Activated gamma-delta T cell treated with anti-CD3 and anti-CD28 coated beads, Interleukin-2, amount 50 U/mL, for 16 hours (primary cell): ENCODE results near the gene RHAG.
"Not testable (repeated sequence)": the region's sequence is repeated elsewhere in the genome, so short reads cannot be mapped to it uniquely, and the experiment has no call there.

Experiments used
- DNase-seq: peaks from one replicate; pipeline ENCODE4 v3.0.0-alpha.2; 2020; ENCODE audit warnings: low read depth

The RHAG gene

DNA sequence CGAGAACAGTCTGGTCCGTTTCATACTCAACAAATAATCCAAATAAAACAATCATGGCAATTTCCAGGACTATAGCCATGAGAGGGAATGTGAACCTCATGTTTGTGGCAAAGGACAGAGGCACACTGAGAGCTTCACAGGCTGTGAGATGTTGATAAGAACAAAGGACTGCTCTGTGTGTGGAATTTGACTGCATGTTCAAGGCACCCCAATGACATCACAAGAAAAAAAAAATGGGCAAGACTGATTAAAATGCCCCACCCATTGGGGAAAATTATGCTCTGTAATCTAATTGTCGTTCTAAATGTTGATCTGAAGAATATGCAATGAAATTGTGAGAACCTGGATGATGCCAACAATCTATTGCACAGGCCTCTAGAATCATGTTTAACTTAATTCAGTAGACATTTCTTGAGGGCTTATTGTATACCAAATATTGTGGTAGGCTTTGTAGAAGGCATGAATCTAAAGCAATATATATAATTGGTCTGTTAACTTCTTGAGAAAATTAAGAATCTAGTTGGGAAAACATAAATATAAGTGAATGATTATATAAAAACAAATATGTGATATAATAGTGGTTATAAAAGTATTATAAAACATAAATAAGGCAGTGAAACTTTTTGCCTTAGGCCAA, at the start of gene RHAG:
RHAG (minus strand) TSS at position 127 of the 637 bp plus-strand sequence; CDS start at position 100, 27 bp downstream.
- no peak for DNase-seq

DNA sequence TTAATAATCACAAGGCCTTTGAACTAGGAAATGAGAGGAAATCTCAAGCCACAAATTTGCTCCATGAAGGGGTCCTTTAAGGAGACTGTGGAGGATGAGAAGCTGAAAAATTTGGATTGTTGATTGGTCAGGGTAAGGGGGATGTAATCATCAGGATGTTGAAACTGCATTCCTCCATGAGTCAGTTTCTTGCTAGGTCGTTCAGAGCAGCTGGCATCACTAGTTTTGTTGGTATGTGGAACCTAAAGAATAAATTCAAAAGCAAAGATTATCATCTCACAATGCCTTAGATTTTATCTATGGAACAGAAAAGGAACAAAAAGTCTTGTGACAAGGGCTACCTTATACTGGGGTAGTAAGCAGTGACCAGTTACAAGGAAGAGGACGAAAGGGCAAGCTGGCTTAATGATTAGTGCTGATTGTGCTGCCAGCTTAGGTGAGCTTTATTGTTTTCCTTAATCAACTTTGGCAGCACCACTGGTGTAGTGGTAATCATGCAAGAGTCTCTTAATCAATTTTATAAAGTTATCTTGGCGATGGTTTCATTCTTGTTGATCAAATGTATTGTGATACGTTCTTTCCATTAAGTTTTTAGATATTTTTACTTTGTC, 40.1 kb upstream of the RHAG start:
- no peak for DNase-seq

DNA sequence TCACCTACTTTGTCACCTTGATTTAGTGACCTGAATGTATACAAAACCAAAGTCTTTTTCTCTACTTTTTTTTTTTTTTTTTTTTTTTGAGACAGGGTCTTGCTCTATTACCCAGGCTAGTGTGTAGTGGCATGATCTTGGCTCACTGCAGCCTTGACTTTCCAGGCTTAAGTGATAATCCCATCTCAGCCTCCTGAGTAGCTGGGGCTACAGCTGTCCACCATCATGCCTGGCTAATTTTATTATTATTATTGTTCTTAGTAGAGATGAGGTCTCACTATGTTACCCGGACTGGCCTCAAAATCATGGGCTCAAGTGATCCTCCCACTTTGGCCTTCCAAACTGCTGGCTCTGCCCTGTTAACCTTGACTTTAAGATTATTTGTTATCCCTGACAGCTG, 39.2 kb upstream of the RHAG start:
- DNase-seq = no peak

DNA sequence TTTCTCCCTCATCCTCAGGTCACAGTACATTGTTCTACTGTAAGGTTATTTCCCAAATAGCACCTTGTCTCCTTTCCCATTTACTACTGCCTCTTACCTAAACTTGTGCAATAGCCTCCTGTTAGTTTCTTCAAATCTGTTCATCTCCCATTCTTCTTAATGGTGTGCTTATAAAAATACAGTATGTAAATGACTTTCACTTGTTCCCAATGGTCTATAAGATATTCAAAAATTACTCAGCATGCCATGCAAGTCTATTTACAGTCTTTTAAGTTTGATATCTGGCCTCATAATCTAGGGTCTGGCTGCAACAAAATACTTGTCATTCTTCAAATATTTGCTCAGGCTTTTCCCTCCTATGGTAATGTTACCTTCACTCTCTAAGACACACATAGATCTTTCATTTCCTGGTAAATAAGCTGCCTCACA, 31.5 kb upstream of the RHAG start:
- DNase-seq = no peak

DNA sequence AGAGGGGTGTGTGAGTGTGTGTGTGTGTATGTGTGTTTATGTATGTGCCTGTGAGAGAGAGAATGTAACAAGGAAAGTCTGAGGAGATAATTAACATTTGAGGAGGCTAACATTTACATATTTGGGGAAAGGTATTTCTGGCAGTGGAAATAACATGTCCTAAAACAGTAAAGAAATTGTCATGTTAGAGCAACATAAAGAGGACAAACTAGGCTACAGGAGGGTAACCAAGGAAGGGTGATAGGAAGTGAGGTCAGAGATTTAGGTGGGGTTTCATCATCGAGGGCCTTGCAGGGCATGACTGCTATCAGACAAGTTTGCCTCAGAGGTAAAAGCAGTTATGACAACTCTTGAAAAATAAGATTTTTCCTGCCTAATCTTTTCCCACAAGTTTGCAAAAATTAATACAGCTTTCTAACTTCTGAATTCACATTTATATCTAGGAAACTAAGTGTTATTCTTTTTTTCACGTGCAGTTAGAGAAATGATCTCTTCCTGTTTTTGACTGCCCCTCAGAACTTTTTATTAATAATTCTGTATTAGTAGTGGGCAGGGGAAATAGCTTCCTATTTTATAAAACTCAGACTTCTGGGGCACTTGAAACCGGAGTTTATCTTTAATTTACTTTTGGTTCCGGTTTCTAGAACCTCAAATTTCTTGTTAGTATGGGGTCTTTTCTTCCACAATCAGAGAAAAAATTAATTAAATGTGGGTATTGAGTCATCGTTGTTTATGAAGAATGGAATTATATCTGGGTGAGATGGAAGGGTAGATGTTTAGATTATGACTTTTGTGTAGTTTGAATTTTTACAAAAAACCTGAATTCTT, 30.5 kb upstream of the RHAG start:
- DNase-seq = no peak

DNA sequence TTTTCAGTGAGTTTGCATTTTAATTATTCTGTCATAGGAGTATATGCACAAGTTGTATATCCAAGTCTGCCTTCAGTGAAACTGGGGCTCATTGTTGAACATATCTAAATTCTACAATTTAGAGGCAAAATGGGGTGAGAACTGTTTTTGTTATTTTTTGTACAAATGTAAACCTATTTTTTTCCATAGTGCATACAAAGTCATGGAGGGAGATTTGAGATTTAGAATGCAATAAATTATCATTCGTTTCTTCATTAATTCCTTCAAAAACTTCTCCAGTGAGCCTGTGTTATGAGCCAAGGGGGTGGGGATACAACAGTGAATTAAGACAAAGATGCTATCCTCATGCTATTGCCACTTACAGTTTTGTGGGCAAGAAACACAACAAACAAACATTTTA, 29.8 kb upstream of the RHAG start:
- DNase-seq = no peak

DNA sequence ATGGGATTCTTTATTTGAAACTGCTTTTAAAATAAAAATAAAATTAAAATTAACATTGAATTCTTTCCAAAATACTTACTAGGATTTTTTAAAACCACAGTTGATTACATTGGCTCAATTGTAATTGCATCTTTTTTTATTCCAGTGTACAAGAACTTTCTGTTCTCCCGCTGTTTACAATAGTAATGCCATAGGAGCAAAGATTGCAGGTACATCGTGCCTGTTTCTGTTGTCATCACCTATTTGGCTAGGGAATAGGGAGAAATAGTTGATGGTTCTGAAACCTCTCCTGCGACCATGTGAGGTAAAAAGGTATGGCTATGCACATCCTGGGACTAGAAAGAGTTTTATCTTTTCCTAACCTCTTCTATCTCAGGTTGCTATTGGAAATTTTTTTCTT, 28.2 kb upstream of the RHAG start:
- DNase-seq = no peak

DNA sequence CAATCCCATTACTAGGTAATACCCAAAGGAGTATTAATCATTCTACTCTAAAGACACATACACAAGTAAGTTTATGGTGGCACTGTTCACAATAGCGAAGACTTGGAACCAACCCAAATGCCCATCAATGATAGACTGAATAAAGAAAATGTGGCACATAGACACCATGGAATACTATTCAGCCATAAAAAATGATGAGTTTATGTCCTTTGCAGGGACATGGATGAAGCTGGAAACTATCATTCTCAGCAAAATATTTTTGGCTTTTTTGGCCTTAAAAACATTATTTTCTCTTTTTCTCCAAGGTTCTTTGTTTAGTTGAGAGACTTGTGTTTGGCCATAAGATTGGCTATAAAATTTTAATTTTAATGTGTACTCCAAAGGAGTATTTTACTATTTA, 27.4 kb upstream of the RHAG start:
- DNase-seq = not testable (repeated sequence)

DNA sequence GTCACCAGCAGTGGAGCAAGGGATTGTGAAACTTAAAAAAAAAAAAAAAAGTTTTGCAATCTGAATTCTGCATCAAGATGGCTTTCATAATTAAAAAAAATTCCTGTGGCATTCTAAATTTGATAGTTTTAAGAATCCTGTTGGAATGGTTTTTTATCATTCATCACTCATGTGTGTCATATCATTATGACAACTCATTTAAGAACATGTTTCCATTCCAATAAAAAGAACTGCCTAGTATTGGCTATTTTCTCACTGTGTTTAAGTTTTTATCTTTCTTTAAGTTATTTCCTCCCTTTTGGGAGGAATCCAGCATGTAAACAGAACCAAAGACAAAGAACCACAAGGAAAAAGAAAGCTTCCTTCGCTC, 26.2 kb upstream of the RHAG start:
- DNase-seq = no peak

DNA sequence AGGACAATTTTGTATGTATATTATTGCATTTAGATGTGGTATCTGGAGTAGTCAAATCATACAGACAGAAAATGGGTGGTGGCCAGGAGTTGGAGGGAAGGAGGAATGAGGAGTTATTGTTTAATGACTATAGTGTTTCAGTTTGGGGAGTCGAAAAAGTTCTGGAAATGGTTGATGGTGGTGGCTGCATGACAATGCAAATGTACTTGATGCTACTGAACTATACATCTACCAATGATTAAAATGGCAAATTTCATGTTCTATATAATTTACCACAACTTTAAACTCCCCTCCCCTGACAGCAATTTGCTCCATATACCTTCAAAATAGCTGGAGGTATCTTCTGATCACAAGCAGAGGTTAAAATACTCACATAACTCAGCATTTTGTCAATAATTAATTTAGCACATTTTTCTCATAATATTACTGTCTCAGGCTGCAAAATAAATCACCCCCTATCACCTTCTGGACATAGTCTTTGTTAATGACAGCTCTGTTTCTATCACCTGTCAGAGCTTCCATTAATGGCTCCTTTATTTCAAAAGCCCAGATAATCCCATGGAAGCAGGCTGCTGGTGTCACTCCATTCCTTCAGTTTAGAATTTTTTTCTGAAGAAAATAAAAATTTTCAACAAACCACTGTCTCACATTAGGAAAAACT, 25.7 kb upstream of the RHAG start:
- no peak for DNase-seq

DNA sequence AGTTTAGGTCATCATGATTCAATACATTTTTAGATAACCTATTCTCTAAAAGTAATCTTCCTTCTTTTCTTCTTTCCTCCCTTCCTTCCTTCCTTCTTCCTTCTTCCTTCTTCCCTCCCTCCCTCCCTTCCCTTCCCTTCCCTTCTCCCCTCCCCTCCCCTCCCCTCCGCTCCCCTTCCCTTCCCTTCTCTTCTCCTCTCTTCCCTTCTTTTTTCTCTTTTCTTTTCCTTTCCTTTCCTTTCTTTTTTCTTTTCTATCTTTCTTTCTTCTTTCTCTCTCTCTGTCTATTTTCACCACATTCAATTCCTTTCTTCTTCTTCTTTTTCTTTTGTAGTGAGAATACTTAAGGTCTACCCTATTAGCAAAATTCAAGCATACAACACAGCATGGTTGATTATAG, 17.3 kb upstream of the RHAG start:
- no peak for DNase-seq

DNA sequence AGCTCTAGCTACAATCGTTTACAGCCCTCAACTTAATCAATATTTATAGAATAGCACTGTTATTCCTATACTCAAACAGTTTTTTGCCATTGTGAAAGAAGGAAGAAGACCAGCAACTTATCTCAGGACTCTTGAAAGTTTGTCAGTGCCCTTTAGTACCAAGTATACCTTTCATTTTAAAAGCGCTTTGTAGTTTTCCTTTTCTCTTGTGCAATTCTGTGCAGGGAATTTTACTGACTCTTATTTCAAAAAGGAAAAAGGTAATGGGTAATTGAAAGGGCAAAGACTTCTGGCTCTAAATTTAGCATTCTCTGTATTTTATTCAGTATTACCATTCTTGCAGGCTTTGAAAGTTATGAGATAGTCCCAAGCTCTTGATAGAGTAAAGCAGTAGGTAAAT, 16.8 kb upstream of the RHAG start:
- no peak for DNase-seq

DNA sequence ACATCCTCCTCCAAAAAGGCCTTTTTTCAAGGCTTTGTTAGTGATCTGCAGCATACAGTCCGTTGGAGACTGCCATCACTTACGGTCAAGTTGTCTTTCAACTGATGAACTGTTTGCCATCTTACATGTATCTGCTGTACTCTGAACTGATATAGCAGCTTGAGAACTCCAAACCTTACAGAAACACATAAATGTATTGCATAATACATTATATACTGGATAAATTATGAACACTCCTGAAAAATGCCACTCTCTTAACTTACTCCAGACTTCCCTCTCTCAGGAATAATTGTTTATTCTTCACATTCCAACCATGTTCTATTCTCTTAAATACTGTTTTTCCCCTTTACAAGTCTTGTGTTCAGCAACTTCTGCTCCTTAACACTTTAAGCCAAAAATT, 14.6 kb upstream of the RHAG start:
- no peak for DNase-seq

DNA sequence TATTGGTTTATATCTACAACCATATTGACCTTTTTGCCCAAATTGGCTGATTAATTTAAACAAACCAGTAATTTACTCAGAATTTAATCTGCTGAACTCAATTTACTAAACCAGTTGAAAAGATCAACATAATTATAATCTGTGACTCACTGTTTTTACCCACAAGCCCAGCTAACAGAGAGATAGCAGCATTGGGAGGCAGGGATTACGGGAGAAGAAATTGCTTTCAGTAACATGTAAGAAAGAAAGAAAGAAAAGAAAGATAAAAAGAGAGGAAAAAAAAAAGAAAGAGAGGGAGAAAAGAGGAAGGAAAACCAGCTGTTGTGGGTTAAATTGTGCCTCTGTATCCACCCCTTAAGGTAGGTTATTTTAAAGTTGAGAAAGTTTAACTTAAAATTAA, 13.3 kb upstream of the RHAG start:
- no peak for DNase-seq

DNA sequence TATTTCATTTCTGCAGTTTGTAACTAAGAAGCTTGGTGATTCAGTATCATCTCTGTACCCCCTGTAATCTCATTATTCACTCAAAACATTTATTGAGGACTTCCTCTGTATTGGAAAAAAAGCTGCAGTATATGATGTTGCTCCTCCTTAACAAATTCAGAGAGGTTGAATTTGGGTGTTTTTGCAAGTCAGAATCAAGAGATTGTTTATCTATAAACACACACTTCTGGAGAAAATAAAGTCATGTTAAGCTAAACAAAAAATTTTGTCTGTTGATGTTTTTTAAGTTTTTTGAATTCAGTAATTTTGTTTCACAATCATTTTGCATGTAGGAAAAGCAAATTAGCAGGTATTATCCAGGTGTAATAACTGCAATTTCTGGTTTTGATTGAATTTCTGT, 11.4 kb upstream of the RHAG start:
- DNase-seq = no peak

DNA sequence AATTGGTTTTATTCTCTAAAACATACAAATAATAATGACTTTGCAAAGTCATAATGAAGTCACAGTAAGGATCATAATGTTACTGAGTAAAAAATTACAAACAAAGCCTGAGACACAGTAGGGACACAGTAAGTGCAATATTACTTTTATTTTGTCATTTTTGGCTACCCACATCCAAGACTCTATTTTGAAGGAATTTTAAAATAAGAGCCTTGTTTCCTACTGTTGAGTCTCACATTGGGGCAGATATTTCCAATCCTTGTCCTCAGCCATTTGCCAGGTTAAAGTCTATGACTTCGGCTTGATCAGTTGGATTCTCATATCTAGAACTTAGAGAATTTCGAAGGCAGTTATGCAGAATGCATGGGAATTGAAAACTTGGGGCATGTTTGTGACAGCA, 10.8 kb upstream of the RHAG start:
- DNase-seq = no peak

DNA sequence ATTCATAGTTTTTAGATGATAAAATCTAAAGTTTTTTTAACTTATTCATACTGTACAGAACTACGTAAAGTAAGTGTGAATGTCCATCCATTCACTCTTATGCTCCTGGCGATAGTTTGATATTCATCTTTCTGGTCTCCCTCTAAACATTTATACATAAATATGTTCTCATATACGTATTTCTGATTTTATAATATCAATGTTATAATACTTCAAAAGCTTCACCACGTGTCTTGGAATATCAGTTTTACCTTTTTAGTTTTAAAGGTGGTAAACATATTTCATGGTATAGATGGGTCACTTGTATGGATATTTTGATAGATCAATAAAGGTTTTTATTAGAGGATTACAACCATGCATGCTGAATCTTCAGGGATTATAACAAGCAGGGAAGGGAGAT, 10.3 kb upstream of the RHAG start:
- DNase-seq = no peak

DNA sequence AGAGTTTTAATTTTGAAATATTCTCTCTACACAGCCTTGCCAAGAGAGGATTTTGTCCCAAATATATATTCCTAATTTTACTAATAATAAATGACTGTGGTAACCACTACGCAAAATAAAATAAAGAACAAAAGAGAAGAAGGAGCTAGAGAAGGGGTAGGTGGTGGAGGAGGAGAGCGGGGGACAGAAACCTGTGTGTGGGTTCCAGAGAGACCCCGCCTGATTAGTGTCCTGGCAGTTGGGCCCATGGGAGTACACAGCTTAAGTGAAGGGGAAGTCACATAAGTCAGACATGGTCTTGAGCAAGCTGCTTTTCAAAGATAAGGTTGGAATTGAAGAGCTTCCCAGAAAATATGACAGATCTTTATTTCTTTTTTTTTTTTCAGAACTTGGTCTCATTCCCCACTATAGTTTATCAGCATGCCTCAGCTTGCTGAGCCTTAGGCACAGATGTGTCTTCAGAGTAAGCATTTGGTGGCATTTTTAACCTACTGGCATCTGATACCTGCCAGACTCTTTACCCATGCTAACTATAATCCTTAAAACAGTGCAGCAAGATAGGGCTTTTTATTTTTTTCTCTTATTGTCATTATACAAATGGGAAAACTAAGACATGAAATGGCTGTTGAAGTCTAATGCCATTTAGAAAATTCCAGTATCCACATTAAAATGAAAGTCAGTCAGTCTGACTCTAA, 9.6 kb upstream of the RHAG start:
- DNase-seq = no peak

DNA sequence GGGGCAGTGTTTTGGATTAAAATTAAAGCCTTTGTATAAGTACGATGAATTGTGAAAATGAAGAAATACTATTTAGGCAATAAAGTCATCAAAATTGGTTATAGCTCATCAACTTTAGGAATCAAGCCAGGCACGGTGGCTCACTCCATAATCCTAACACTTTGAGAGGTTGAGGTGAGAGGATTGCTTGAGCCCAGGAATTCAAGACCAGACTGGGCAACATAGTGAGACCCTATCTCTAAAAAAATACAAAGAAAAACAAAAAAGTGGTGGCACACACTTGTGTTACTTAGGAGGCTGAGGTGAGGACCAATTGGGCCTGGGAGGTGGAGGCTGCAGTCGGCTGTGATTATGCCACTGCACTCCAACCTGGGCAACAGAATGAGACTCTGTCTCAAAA, 8.5 kb upstream of the RHAG start:
- no peak for DNase-seq

DNA sequence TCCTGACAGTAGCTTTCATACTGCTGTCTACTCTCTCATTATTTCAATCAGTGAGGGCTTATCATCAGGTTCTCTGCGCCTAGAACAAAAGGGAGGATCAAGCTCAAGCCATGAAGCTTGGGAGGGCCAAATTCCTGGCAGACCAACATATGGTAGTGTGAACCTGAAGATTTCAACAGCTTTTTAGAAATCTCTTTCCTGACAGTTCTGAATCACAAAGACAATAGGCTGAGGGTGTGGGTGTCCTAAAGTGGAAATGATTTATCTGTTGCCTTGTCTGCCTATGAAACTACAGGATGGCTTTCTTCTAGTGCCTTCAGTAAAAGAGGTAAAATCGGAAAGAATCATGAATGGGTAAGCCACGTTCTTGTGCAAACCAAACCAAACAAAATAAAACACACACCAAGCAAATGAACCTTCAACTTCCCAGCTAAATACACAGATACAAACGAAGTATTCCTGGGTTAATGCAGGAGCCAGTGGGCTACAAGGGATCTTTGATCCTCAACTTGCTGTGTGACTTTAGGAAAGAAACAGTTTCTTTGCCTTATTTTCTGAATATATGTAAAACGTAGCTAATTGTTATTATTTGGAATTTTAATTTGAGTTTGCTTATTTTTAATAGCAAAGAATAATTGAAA, 2.7 kb upstream of the RHAG start:
- no peak for DNase-seq

DNA sequence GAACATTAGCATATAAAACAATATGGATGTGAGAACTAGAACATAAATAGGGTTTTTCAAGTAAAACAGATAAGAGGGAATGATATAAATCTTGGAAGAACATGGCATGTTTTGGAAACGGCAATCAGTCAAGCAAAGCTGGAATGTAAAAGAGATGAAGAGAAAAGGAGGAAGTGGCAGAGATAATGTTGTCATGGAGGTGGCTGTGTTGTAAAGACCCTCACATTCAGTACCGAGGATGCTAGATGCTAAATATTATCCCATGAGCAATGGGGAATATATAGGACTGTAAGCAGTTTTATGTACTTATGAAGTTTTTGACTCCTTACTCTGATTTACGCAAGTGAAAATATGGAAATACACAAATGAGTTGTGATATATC, 702 bp upstream of the RHAG start:
- DNase-seq = no peak
